ENCODE measurements around the gene ALAS1.

The ALAS1 gene

DNA sequence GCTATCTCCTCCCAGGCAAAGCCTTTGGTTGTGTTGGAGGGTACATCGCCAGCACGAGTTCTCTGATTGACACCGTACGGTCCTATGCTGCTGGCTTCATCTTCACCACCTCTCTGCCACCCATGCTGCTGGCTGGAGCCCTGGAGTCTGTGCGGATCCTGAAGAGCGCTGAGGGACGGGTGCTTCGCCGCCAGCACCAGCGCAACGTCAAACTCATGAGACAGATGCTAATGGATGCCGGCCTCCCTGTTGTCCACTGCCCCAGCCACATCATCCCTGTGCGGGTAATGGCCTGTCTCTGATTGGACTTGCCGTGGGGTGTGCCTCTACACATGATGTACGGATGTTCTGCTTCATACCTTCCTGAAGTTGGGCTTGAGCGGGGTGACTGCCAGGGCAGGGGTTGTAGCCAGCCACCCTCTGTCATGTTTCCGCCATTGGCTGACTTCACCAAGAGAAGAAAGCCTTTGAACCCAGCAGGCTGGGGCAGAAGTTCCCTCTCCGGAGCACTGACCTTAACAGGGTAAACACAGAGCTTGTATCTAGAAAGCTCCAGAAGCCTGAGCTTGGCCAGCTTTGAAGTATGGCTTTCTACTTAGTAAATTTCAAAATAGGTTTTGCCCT is 13.4 kb downstream of the ALAS1 start:
- no peak for DNase-seq (ENCODE audit: extremely low read depth, low read depth)
- TF ChIP-seq, protein P1, sequence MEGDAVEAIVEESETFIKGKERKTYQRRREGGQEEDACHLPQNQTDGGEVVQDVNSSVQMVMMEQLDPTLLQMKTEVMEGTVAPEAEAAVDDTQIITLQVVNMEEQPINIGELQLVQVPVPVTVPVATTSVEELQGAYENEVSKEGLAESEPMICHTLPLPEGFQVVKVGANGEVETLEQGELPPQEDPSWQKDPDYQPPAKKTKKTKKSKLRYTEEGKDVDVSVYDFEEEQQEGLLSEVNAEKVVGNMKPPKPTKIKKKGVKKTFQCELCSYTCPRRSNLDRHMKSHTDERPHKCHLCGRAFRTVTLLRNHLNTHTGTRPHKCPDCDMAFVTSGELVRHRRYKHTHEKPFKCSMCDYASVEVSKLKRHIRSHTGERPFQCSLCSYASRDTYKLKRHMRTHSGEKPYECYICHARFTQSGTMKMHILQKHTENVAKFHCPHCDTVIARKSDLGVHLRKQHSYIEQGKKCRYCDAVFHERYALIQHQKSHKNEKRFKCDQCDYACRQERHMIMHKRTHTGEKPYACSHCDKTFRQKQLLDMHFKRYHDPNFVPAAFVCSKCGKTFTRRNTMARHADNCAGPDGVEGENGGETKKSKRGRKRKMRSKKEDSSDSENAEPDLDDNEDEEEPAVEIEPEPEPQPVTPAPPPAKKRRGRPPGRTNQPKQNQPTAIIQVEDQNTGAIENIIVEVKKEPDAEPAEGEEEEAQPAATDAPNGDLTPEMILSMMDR (IDR thresholded peaks at IDR 0.05; ENCODE audit: low read depth, low read length) = no peak

DNA sequence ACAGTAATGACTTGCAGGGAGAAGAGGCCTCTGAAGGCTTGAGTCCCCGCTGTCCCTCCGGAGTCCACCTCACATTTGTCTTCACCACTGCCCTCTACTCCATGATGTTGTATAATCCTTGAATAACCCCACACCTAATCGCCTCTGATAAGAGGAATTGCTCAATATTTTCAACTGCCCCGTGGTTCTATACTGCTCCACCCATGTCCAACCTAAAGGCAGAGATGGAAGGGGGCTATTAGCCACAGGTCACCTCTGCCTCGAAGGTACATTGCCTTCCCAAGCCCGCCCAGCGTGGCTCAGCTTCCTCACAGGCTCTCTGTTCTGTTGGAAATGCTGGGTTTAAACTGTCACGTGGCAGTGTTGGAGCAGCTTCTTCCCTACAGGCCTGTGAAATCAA is 15.0 kb downstream of the ALAS1 start:
- TF ChIP-seq, protein P1 (IDR thresholded peaks at IDR 0.05; ENCODE audit: low read depth, low read length) = no peak
- DNase-seq (ENCODE audit: extremely low read depth, low read depth) = no peak

DNA sequence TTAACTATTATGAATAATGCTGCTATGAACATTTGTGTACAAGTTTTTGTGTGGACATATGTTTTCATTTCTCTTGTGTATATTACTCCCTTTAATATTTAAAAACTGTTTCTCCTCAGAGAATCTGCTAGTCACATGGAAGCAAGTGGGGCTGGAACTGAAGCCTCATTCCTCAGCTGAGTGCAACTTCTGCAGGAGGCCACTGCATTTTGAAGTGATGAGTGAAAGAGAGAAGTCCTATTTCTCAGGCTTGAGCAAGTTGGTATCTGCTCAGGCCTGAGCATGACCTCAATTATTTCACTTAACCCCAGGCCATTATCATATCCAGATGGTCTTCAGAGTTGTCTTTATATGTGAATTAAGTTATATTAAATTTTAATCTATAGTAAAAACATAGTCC is 15.9 kb downstream of the ALAS1 start:
- TF ChIP-seq, protein P1 (IDR thresholded peaks at IDR 0.05; ENCODE audit: low read depth, low read length) = no peak
- DNase-seq (ENCODE audit: extremely low read depth, low read depth) = no peak

DNA sequence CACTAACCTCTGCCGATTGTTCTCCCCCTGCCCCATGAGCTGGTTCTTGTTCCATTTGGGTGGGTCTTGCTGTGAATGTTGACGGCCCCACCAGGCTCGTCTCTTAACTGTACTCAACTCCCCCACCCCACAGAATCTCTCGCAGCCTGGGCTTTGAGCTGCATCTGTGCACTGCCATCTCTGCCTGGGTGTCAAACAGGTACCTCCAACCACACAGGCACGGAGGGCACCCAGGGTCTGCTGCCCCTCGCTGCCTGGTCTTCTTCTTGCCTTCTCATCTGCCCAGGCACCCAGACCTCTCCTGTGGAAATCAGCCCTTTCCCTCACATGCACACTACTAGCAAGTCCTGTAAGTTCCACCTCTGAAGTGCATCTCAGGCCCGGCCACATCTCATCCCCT is 17.4 kb downstream of the ALAS1 start:
- no peak for DNase-seq (ENCODE audit: extremely low read depth, low read depth)
- TF ChIP-seq, protein P1 (IDR thresholded peaks at IDR 0.05; ENCODE audit: low read depth, low read length) = no peak

DNA sequence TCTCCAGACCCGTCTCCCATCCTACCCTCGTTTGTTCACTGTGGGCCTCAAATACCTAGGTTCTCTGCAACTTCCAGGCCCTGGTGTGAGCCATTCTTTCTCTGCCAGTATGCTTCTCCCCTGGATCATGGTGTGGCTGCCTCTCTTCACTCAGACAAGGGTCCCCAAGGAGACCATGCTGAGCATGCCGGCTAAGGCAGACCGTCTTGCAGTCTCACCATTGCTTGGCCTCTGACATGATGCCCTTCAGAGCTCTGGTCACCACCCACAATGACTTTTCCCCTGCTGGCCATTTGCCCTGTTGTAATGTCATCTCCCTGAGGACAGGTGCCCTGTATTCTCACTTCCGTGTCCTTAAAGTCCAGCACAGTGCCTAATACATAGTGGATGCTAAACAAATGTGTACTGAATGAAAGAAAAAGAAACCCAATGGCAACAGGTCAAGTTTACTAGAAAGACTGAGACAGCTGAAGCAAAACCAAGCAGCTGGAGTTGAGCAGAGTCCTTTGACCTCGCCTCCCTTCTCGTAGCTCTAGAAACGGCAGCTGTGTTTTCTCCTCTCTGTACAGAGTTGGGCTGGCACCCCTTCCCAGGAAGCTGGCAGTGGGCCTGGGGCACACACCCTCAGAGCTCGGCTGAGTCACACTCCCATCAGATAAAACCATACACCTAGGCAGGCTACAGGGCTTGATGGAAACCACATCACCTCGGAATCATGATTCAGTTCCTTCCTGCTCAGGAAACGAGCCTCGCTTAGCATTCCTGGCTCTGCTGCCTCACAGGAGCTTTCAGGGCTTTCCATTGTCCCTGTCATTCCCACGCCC is 18.8 kb downstream of the ALAS1 start:
- no peak for DNase-seq (ENCODE audit: extremely low read depth, low read depth)
- TF ChIP-seq, protein P1 (IDR thresholded peaks at IDR 0.05; ENCODE audit: low read depth, low read length) = no peak

DNA sequence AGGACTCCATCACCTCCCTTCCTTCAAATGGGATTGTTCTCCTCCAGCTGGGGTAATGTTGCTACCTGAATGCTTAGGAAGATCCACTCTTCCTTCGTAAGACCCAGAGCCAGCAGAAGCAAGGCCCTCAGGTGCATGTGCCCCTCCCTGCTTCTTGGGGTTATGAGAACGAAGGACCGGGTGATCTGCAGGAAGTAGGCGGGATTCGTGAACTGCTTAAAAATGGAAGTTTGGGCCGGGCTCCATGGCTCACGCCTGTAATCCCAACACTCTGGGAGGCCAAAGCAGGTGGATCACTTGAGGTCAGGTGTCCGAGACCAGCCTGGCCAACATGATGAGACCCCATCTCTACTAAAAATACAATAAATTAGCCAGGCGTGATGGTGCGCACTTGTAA is 19.4 kb downstream of the ALAS1 start:
- TF ChIP-seq, protein P1 (IDR thresholded peaks at IDR 0.05; ENCODE audit: low read depth, low read length) = no peak
- DNase-seq (ENCODE audit: extremely low read depth, low read depth) = no peak

DNA sequence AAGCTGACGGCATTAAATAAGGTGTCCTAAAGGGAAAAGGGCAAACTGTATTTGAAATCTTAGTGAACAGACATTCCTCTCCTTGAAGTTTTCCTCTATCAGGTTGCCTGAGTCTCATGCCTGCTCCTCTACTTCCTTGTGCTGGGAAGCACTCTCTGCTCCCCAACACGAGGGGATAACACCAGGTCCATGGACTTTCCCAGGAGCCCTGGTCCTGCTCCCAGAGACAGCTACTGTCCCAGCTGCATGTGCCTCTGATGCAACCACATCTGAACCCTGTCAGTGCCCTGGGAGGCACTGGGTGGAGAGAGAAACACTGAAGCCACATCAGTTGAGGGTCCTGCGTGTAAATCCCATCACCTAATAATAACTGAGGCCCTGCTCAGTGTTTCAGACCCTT is 20.1 kb downstream of the ALAS1 start:
- TF ChIP-seq, protein P1 (IDR thresholded peaks at IDR 0.05; ENCODE audit: low read depth, low read length) = no peak
- DNase-seq (ENCODE audit: extremely low read depth, low read depth) = no peak

Measured in AG09319 (cell line).